Astrocyte (in vitro differentiated cells and primary cell): ENCODE results near the gene CBARP. TPM values are rescaled to one million over a fixed set of nuclear protein-coding genes. Genes with fewer than 3 reads are reported as not detected.

Source experiments
- DNase-seq: peaks from one replicate; pipeline ENCODE4 v3.0.0-alpha.2; 2010; ENCODE audit warnings: low read depth
- FAIRE-seq: peaks from 2 replicates; lab custom pipeline; 2011; peaks lifted over from hg19 to GRCh38; lab: Jason Lieb, UNC
- H2AFZ ChIP-seq: 2 replicates; pipeline ENCODE4 v1.6.0; 2012; ENCODE audit warnings: low read depth, low read length, inconsistent platforms
- H3K27ac ChIP-seq: 2 replicates; pipeline ENCODE4 v1.5.1; 2011; ENCODE audit warnings: low read depth, low read length, inconsistent platforms
- H3K27me3 ChIP-seq: 2 replicates; pipeline ENCODE4 v1.6.0; 2011; ENCODE audit warnings: low read length, inconsistent platforms; ENCODE audit not compliant: insufficient read depth
- H3K36me3 ChIP-seq: 2 replicates; pipeline ENCODE4 v1.5.1; 2011; ENCODE audit warnings: low read length, inconsistent platforms; ENCODE audit not compliant: insufficient read depth
- H3K4me1 ChIP-seq: 2 replicates; pipeline ENCODE4 v1.5.1; 2011; ENCODE audit warnings: low read length, inconsistent platforms; ENCODE audit not compliant: insufficient read depth
- H3K4me2 ChIP-seq: 2 replicates; pipeline ENCODE4 v1.6.0; 2012; ENCODE audit warnings: low read length, inconsistent platforms
- H3K4me3 ChIP-seq: 2 replicates; pipeline ENCODE4 v1.5.1; 2011; ENCODE audit warnings: low read depth, mild to moderate bottlenecking, low read length, inconsistent platforms; ENCODE audit not compliant: insufficient read depth
- H3K79me2 ChIP-seq: 2 replicates; pipeline ENCODE4 v1.6.0; 2012; ENCODE audit warnings: mild to moderate bottlenecking, low read length, inconsistent platforms; ENCODE audit not compliant: insufficient read depth
- H3K9ac ChIP-seq: 2 replicates; pipeline ENCODE4 v1.6.0; 2012; ENCODE audit warnings: mild to moderate bottlenecking, low read length, inconsistent platforms
- H3K9me3 ChIP-seq: 2 replicates; pipeline ENCODE4 v1.5.1; 2012; ENCODE audit warnings: low read depth, mild to moderate bottlenecking, low read length, inconsistent platforms; ENCODE audit not compliant: insufficient read depth
- H4K20me1 ChIP-seq: 2 replicates; pipeline ENCODE4 v1.6.0; 2012; ENCODE audit warnings: low read length, inconsistent platforms; ENCODE audit not compliant: insufficient read depth
- H3K27ac Mint-ChIP-seq: one replicate; pipeline ENCODE4 v1.8.0; 2021; ENCODE audit warnings: mild to moderate bottlenecking, mixed read lengths; ENCODE audit not compliant: unreplicated experiment
- H3K27me3 Mint-ChIP-seq: one replicate; pipeline ENCODE4 v1.8.0; 2021; ENCODE audit warnings: low read depth, mixed read lengths; ENCODE audit not compliant: unreplicated experiment
- H3K36me3 Mint-ChIP-seq: one replicate; pipeline ENCODE4 v1.8.0; 2021; ENCODE audit warnings: low read depth, mixed read lengths; ENCODE audit not compliant: unreplicated experiment
- H3K4me1 Mint-ChIP-seq: one replicate; pipeline ENCODE4 v1.8.0; 2021; ENCODE audit warnings: low read depth, mixed read lengths; ENCODE audit not compliant: unreplicated experiment
- H3K4me3 Mint-ChIP-seq: one replicate; pipeline ENCODE4 v1.8.0; 2021; ENCODE audit warnings: mild to moderate bottlenecking, moderate library complexity, mixed read lengths; ENCODE audit not compliant: unreplicated experiment
- H3K9me3 Mint-ChIP-seq: one replicate; pipeline ENCODE4 v1.8.0; 2021; ENCODE audit warnings: mild to moderate bottlenecking, mixed read lengths; ENCODE audit not compliant: unreplicated experiment
- EZH2 ChIP-seq: IDR thresholded peaks from 2 replicates; pipeline ENCODE4 v1.6.1; 2012; ENCODE audit warnings: mild to moderate bottlenecking, low read length, inconsistent platforms; ENCODE audit not compliant: insufficient read depth
- total RNA-seq: library from RNA; stranded (reverse); gene quantifications from 2 replicates; pipeline ENCODE4 v1.2.1, GENCODE V29; 2021
- TF ChIP-seq, protein P1 (sequence below): IDR thresholded peaks from 2 replicates; pipeline ENCODE4 v1.5.1; 2011; ENCODE audit warnings: low read depth, mild to moderate bottlenecking, inconsistent platforms, low read length, moderate library complexity; ENCODE audit not compliant: insufficient read depth

The CBARP gene
- total RNA-seq, 1 donor from 2014 or later = 19.8 TPM

GRCh38 chr19:1281569-1282287, 43.9 kb upstream of the CBARP start:
- TF ChIP-seq EZH2 = no peak
- TF ChIP-seq, protein P1, sequence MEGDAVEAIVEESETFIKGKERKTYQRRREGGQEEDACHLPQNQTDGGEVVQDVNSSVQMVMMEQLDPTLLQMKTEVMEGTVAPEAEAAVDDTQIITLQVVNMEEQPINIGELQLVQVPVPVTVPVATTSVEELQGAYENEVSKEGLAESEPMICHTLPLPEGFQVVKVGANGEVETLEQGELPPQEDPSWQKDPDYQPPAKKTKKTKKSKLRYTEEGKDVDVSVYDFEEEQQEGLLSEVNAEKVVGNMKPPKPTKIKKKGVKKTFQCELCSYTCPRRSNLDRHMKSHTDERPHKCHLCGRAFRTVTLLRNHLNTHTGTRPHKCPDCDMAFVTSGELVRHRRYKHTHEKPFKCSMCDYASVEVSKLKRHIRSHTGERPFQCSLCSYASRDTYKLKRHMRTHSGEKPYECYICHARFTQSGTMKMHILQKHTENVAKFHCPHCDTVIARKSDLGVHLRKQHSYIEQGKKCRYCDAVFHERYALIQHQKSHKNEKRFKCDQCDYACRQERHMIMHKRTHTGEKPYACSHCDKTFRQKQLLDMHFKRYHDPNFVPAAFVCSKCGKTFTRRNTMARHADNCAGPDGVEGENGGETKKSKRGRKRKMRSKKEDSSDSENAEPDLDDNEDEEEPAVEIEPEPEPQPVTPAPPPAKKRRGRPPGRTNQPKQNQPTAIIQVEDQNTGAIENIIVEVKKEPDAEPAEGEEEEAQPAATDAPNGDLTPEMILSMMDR = no peak
- Mint-ChIP-seq H3K27me3 (peaks cover 6% of the 10 kb centered on the region), H3K4me1 (peaks cover 1% of the 10 kb centered on the region), H3K27ac (no peak overlapping the region), H3K4me3 (peak overlapping the region; percentile 34), H3K9me3 (no peaks in the 10 kb centered on the region), H3K36me3 (peaks cover 4% of the 10 kb centered on the region)
- DNase-seq = no peak
- Histone ChIP-seq H3K79me2 (peaks cover 6% of the 10 kb centered on the region), H3K9ac (no peak overlapping the region), H4K20me1 (peaks cover 30% of the 10 kb centered on the region), H3K27me3 (peaks cover 15% of the 10 kb centered on the region), H3K4me1 (peaks cover 1% of the 10 kb centered on the region), H3K4me2 (no peak overlapping the region), H3K4me3 (no peak overlapping the region), H3K27ac (no peak overlapping the region), H3K9me3 (no peaks in the 10 kb centered on the region), H3K36me3 (peaks cover 5% of the 10 kb centered on the region), H2AFZ (no peak overlapping the region)
- FAIRE-seq = no peak

DNA sequence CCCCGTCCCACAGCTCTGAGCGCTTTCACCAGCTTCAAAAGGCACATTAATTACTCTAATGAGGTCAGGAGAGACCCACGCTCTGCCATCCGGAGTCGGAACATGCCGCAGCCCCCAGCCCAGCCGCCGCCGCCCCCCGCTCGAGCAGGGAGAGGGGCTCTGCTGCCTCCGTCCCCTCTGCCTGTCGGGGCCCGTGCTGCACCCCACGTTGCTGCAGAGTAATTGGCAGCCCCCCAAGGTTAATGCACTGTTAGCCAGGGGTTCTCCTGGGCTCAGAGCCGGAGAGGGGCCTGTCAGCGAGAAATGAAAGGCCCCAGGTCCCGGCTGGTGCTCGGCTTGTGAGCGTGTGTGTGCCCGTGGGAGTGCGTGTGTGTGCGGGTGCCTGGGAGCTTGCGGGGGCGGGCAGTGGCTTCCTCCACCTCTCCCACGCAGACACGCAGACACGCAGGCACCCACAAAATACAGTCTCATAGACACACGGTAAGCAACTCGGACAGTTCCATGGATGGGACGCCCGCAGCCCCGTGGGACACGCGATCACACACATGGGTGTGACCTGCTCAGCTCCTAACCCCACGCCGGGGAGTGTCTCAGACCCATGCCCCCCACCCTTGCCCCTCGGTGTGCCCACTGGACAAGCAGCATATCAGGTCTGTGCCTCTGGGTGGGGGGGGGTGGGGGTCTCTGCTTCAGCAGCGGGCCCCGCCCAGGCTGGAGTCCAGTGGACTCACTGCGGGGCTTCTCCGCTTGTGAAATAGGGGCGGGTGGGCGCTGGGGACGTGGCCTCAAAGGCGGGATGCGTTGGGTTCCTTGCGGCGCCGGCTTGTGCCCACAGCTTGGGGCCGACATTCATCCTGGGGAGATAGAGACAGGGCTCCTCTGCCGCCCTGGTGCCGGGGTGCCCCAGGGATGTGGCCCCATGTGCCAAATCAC, 43.1 kb upstream of the CBARP start:
- no peak for TF ChIP-seq EZH2
- TF ChIP-seq, protein P1 = no peak
- no peaks in the 10 kb centered on the region for H3K9me3 ChIP-seq
- Mint-ChIP-seq H3K4me3 (peak overlapping the region; percentile 66), H3K9me3 (no peaks in the 10 kb centered on the region), H3K4me1 (peaks cover 1% of the 10 kb centered on the region), H3K27ac (peak overlapping the region; percentile 77), H3K27me3 (peaks cover 6% of the 10 kb centered on the region), H3K36me3 (peaks cover 4% of the 10 kb centered on the region)
- H3K36me3 ChIP-seq = peaks cover 5% of the 10 kb centered on the region
- H4K20me1 ChIP-seq = peaks cover 30% of the 10 kb centered on the region
- no peak overlapping the region for H3K4me3 ChIP-seq
- H3K4me1 ChIP-seq = peaks cover 9% of the 10 kb centered on the region
- H3K4me2 ChIP-seq = no peak overlapping the region
- H3K79me2 ChIP-seq = peaks cover 15% of the 10 kb centered on the region
- no peak for DNase-seq
- H3K27ac ChIP-seq = no peak overlapping the region
- H3K27me3 ChIP-seq = peaks cover 11% of the 10 kb centered on the region
- H2AFZ ChIP-seq = no peak overlapping the region
- no peak overlapping the region for H3K9ac ChIP-seq
- no peak for FAIRE-seq
